Spinal cord (tissue), 4 donors: ENCODE results near the gene HEATR5B. TPM values are rescaled to one million over a fixed set of nuclear protein-coding genes. Genes with fewer than 3 reads are reported as not detected.

ENCODE experiments used
- polyA plus RNA-seq, 2 donors: library from polyadenylated mRNA; unstranded; fragments of 120-200 nt; gene quantifications; one replicate each; pipeline ENCODE4 v1.2.1, GENCODE V29; 2013; ENCODE audit not compliant: insufficient read length in 2 of 2
- total RNA-seq, 2 donors: library from RNA; depleted of rRNA in 1 of 2; stranded (reverse); fragments of 120-200 nt in 1 of 2; fragments of >200 nt in 1 of 2; gene quantifications; one replicate each; pipeline versions ENCODE4 v1.2.3 to v1.2.4, GENCODE V29; 2013 to 2014

Gene HEATR5B
- total and polyA plus RNA-seq, 4 donors: 25.2 to 58.6 (median 28.3) TPM

Other genes with a start within 250 kb of the HEATR5B start
- gene STRN, start 117.8 kb downstream of the HEATR5B start, total RNA-seq: 100 to 1,000 TPM in 1 of 2 donors, 10 to 100 TPM in 1; 48.7 to 107 TPM
- gene STRN, start 117.8 kb downstream of the HEATR5B start, polyA plus RNA-seq: 10 to 100 TPM; 40.2 to 77.0 TPM
- gene GPATCH11, start 146 bp upstream of the HEATR5B start, total RNA-seq: 10 to 100 TPM; 13.7 to 21.1 TPM
- gene GPATCH11, start 146 bp upstream of the HEATR5B start, polyA plus RNA-seq: 10 to 100 TPM; 14.9 to 22.0 TPM
- gene EIF2AK2, start 72.6 kb upstream of the HEATR5B start, total RNA-seq: 10 to 100 TPM; 36.3 to 62.6 TPM
- gene EIF2AK2, start 72.6 kb upstream of the HEATR5B start, polyA plus RNA-seq: 10 to 100 TPM; 30.5 to 31.1 TPM
- not detected for gene SULT6B1, start 104.3 kb upstream of the HEATR5B start, total RNA-seq
- not detected for gene SULT6B1, start 104.3 kb upstream of the HEATR5B start, polyA plus RNA-seq
- gene CEBPZOS, start 112.1 kb upstream of the HEATR5B start, total RNA-seq: 10 to 100 TPM; 32.6 to 41.8 TPM
- gene CEBPZOS, start 112.1 kb upstream of the HEATR5B start, polyA plus RNA-seq: 10 to 100 TPM; 55.7 to 61.6 TPM
- 10 to 100 TPM; 47.9 to 69.5 TPM for gene CEBPZ, start 147.2 kb upstream of the HEATR5B start, total RNA-seq
- gene CEBPZ, start 147.2 kb upstream of the HEATR5B start, polyA plus RNA-seq: 10 to 100 TPM; 44.3 to 49.9 TPM
- gene NDUFAF7, start 147.3 kb upstream of the HEATR5B start, total RNA-seq: 10 to 100 TPM; 22.4 to 30.0 TPM
- gene NDUFAF7, start 147.3 kb upstream of the HEATR5B start, polyA plus RNA-seq: 10 to 100 TPM; 28.0 to 36.5 TPM
- 10 to 100 TPM; 55.8 to 68.6 TPM for gene PRKD3, start 240.5 kb upstream of the HEATR5B start, total RNA-seq
- gene PRKD3, start 240.5 kb upstream of the HEATR5B start, polyA plus RNA-seq: 10 to 100 TPM; 23.2 to 30.1 TPM